22Rv1 (cell line): Measurements from ENCODE around the gene GLG1.
A peak's percentile ranks its signal among the peaks of the same experiment; 100 is the strongest.

Experiments
- H3K27ac ChIP-seq: fragments of 450-650 bp; 2 replicates; pipeline ENCODE4 v1.5.1; 2017
- CTCF ChIP-seq: fragments of 450-650 bp; IDR thresholded peaks from 2 replicates; pipeline ENCODE4 v1.5.1; 2017; ENCODE audit warnings: mild to moderate bottlenecking
- ZFX ChIP-seq: fragments of 450-650 bp; IDR thresholded peaks from 2 replicates; pipeline ENCODE4 v1.6.1; 2017; ENCODE audit warnings: antibody characterized with exemption, borderline replicate concordance

GLG1 gene

GRCh38 chr16:74625500-74626350, 18.8 kb upstream of the GLG1 start:
- TF ChIP-seq ZFX, result no peak
- TF ChIP-seq CTCF, result no peak
- peak overlapping the region; percentile 12; the same call in 1 of the 2 replicates for H3K27ac ChIP-seq

DNA sequence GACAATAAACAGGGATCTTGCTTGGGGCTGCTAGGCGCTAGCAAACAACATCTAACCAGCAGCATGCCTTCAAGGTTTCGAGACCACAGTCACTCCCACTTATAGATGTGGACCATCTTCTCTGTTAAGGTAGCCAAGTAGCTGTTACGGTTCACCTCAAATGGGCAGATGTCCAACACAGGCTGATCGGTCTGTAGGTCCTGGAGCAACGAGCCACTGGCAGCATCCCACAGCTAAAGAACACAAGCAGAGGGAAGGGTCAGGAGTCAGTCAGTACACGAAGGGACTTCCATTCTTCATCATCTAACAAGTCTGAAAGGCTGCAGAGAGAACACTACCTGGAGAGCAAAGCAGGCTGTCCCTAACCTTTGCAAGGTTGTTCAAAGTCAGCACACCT, 16.9 kb upstream of the GLG1 start:
- TF ChIP-seq ZFX, result no peak
- no peak for TF ChIP-seq CTCF
- no peak overlapping the region for H3K27ac ChIP-seq

- peak; percentile 77 for TF ChIP-seq CTCF
- TF ChIP-seq ZFX, result no peak
- H3K27ac ChIP-seq, result no peak overlapping the region; the same call in 1 of the 2 replicates
These were observed 16.4 kb upstream of the GLG1 start for GRCh38 chr16:74623214-74623838.

- TF ChIP-seq ZFX (no peak), CTCF (no peak)
- H3K27ac ChIP-seq, result no peak overlapping the region
These were observed 15.1 kb upstream of the GLG1 start for GRCh38 chr16:74622005-74622404.

DNA sequence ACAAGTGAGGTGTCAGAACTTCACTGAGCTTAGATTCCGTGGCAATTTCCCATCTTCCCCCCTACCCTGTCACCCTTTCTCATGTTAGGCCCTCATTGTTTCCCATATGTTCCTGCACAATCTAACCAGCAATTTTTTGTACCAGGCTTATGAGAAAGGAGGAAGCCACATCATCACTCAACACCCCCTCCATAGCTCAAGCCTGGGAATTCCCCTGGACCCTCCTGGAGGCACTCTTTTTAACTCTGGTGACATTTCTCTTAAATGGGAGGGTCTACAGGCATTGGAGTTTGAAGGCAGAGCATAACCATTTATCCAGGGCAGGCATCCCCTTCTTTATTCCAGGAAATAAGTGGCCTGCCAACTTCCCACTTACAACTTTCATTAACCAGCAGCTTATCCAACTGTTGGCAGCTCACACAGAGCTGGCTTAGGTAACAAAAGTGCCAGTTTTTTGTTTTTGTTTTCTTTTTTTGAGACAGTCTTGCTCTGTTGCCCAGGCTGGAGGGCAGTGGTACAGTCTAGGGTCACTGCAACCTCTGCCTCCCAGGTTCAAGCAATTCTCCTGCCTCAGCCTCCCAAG, 10.4 kb upstream of the GLG1 start:
- TF ChIP-seq CTCF (no peak), ZFX (no peak)
- H3K27ac ChIP-seq, result no peak overlapping the region

- no peak for TF ChIP-seq ZFX
- TF ChIP-seq CTCF, result no peak
- no peak overlapping the region for H3K27ac ChIP-seq
These were observed 4.8 kb upstream of the GLG1 start for GRCh38 chr16:74611721-74612120.

DNA sequence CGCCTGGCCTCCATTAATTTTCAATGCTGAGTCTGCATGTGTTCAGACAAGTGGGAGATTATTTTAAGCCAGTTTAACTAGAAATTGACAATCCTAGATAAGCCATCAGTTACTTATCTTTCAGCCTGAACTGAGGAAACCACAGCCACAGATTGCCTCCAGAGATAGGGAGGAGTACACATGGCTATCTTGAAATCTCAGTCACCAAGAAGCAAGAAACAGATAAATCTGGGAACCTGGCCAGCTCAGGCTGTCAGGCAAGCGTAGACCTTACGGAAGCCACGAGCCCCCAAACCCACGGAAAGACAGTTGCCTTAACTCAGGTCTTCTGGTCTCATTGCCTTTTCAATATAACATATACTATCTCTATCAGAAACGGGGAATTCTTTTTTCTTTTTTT, 2.0 kb upstream of the GLG1 start:
- H3K27ac ChIP-seq, result no peak overlapping the region
- no peak for TF ChIP-seq ZFX
- TF ChIP-seq CTCF, result no peak
